HEK293T (cell line): ENCODE results near the gene TTC7B.

Experiments
- CTCF ChIA-PET: fragments of 350-600 bp; formaldehyde crosslinking; extraction: SDS; loops from one replicate; lab custom pipeline; 2021; ENCODE audit warnings: antibody characterized with exemption, inconsistent platforms; lab: Yijun Ruan, JAX
- POLR2A ChIA-PET: fragments of 350-600 bp; formaldehyde crosslinking; extraction: SDS; loops from one replicate; lab custom pipeline; 2020; ENCODE audit warnings: antibody characterized with exemption, inconsistent platforms; lab: Yijun Ruan, JAX
- DNase-seq: peaks from one replicate; pipeline ENCODE4 v3.0.0; 2012; ENCODE audit warnings: mixed read lengths; ENCODE audit errors: extremely low spot score
- ARNT ChIP-seq: fragments of 450-650 bp; IDR thresholded peaks from 2 replicates; pipeline ENCODE4 v1.6.1; 2017; ENCODE audit warnings: mild to moderate bottlenecking
- BHLHE40 ChIP-seq: fragments of 450-650 bp; IDR thresholded peaks from 2 replicates; pipeline ENCODE4 v1.6.1; 2016; ENCODE audit warnings: mild to moderate bottlenecking, moderate library complexity, borderline replicate concordance
- CTBP1 ChIP-seq: fragments of 450-650 bp; IDR thresholded peaks from 2 replicates; pipeline ENCODE4 v1.6.1; 2016; ENCODE audit warnings: borderline replicate concordance
- ELF4 ChIP-seq: fragments of 450-650 bp; IDR thresholded peaks from 2 replicates; pipeline ENCODE4 v1.6.1; 2017; ENCODE audit warnings: antibody characterized with exemption
- FOXA1 ChIP-seq: fragments of 450-650 bp; IDR thresholded peaks from 2 replicates; pipeline ENCODE4 v1.6.1; 2016; ENCODE audit warnings: mild to moderate bottlenecking
- FOXK2 ChIP-seq: fragments of 450-650 bp; IDR thresholded peaks from 2 replicates; pipeline ENCODE4 v1.6.1; 2016; ENCODE audit warnings: mild to moderate bottlenecking
- FOXM1 ChIP-seq: fragments of 450-650 bp; IDR thresholded peaks from 2 replicates; pipeline ENCODE4 v1.6.1; 2017; ENCODE audit warnings: mild to moderate bottlenecking, borderline replicate concordance
- HDGF ChIP-seq: fragments of 450-650 bp; IDR thresholded peaks from 2 replicates; pipeline ENCODE4 v1.6.1; 2017; ENCODE audit warnings: antibody characterized with exemption, borderline replicate concordance
- L3MBTL2 ChIP-seq: fragments of 450-650 bp; conservative IDR thresholded peaks from 2 replicates; pipeline ENCODE4 v1.6.1; 2016; ENCODE audit warnings: mild to moderate bottlenecking
- LEF1 ChIP-seq: fragments of 450-650 bp; IDR thresholded peaks from 2 replicates; pipeline ENCODE4 v1.6.1; 2017; ENCODE audit warnings: mild to moderate bottlenecking, borderline replicate concordance
- NFRKB ChIP-seq: fragments of 450-650 bp; IDR thresholded peaks from 2 replicates; pipeline ENCODE4 v1.6.1; 2016; ENCODE audit warnings: mild to moderate bottlenecking, moderate library complexity
- PKNOX1 ChIP-seq: fragments of 450-650 bp; IDR thresholded peaks from 2 replicates; pipeline ENCODE4 v1.6.1; 2016
- SP1 ChIP-seq: fragments of 450-650 bp; IDR thresholded peaks from 2 replicates; pipeline ENCODE4 v1.6.1; 2017
- SUZ12 ChIP-seq: fragments of 450-650 bp; IDR thresholded peaks from 2 replicates; pipeline ENCODE4 v1.6.1; 2016; ENCODE audit warnings: mild to moderate bottlenecking
- TARDBP ChIP-seq: fragments of 450-650 bp; IDR thresholded peaks from 2 replicates; pipeline ENCODE4 v1.6.1; 2016
- ZNF384 ChIP-seq: fragments of 450-650 bp; IDR thresholded peaks from 2 replicates; pipeline ENCODE4 v1.6.1; 2016

TTC7B gene

GRCh38 chr14:90606434-90606833 is 209.8 kb downstream of the TTC7B start:
- CTCF ChIA-PET: no interaction called here
- DNase-seq: no peak
- POLR2A ChIA-PET: no interaction called here
- TF ChIP-seq TARDBP (no peak), PKNOX1 (no peak), CTBP1 (no peak), L3MBTL2 (no peak), LEF1 (no peak), SUZ12 (no peak), ARNT (no peak), FOXM1 (no peak), FOXK2 (no peak), NFRKB (no peak), ELF4 (no peak), HDGF (no peak), FOXA1 (no peak), BHLHE40 (no peak), ZNF384 (no peak), SP1 (no peak)

GRCh38 chr14:90605430-90605829 is 210.8 kb downstream of the TTC7B start:
- DNase-seq: no peak
- CTCF ChIA-PET: no interaction called here
- TF ChIP-seq L3MBTL2: no peak
- no peak for TF ChIP-seq FOXM1
- no peak for TF ChIP-seq ZNF384
- no peak for TF ChIP-seq HDGF
- TF ChIP-seq ARNT: no peak
- TF ChIP-seq TARDBP: no peak
- no peak for TF ChIP-seq LEF1
- TF ChIP-seq FOXA1: no peak
- POLR2A ChIA-PET: no interaction called here

GRCh38 chr14:90604356-90604755 is 211.9 kb downstream of the TTC7B start:
- TF ChIP-seq ZNF384 (no peak), LEF1 (no peak), FOXM1 (no peak), FOXK2 (no peak), HDGF (no peak)
- no peak for DNase-seq
- ChIA-PET CTCF (no interaction called here), POLR2A (no interaction called here)

GRCh38 chr14:90603841-90604240 is 212.4 kb downstream of the TTC7B start:
- CTCF ChIA-PET: no interaction called here
- POLR2A ChIA-PET: no interaction called here
- TF ChIP-seq LEF1: no peak
- TF ChIP-seq BHLHE40: no peak
- TF ChIP-seq ZNF384: no peak
- no peak for TF ChIP-seq FOXM1
- no peak for TF ChIP-seq PKNOX1
- TF ChIP-seq FOXA1: no peak
- TF ChIP-seq FOXK2: no peak
- no peak for TF ChIP-seq CTBP1
- TF ChIP-seq ARNT: no peak
- TF ChIP-seq SUZ12: no peak
- no peak for TF ChIP-seq SP1
- no peak for TF ChIP-seq ELF4
- TF ChIP-seq HDGF: no peak
- no peak for TF ChIP-seq TARDBP
- no peak for DNase-seq

GRCh38 chr14:90603336-90603735 is 212.9 kb downstream of the TTC7B start:
- ChIA-PET POLR2A (no interaction called here), CTCF (no interaction called here)
- no peak for DNase-seq
- TF ChIP-seq FOXM1: no peak
- no peak for TF ChIP-seq FOXK2
- TF ChIP-seq L3MBTL2: no peak
- no peak for TF ChIP-seq ARNT
- no peak for TF ChIP-seq FOXA1
- TF ChIP-seq TARDBP: no peak
- no peak for TF ChIP-seq LEF1
- TF ChIP-seq ELF4: no peak
- TF ChIP-seq PKNOX1: no peak
- no peak for TF ChIP-seq NFRKB
- TF ChIP-seq SUZ12: no peak
- TF ChIP-seq HDGF: no peak
- no peak for TF ChIP-seq SP1
- no peak for TF ChIP-seq ZNF384
- TF ChIP-seq BHLHE40: no peak
- TF ChIP-seq CTBP1: no peak

- TF ChIP-seq ZNF384 (no peak), PKNOX1 (no peak)
- POLR2A ChIA-PET: no interaction called here
- DNase-seq: no peak
- CTCF ChIA-PET: no interaction called here
Observed at GRCh38 chr14:90602088-90602687, 214.0 kb downstream of the TTC7B start.
